HepG2 (cell line): ENCODE data around the gene PAPPA.

Experiments used
- NFIC ChIP-seq: IDR thresholded peaks from 2 replicates; pipeline ENCODE4 v1.6.1; 2012; ENCODE audit warnings: mild to moderate bottlenecking, low read length, inconsistent platforms
- RAD21 ChIP-seq: fragments of 450-650 bp; formaldehyde crosslinking; IDR thresholded peaks from 2 replicates; pipeline ENCODE4 v1.5.0; 2020; ENCODE audit warnings: mild to moderate bottlenecking
- RXRA ChIP-seq: sonication (generic); formaldehyde crosslinking; IDR thresholded peaks from 2 replicates; pipeline ENCODE4 v1.5.1; 2020; ENCODE audit warnings: missing genetic modification reagents
- TF ChIP-seq, protein P1 (sequence below): sonication (generic); formaldehyde crosslinking; IDR thresholded peaks from 2 replicates; pipeline ENCODE4 v1.5.0; 2020; ENCODE audit warnings: mild to moderate bottlenecking, missing genetic modification reagents, moderate library complexity
- TF ChIP-seq, protein P2 (sequence below): sonication (generic); formaldehyde crosslinking; IDR thresholded peaks from 2 replicates; pipeline ENCODE4 v1.8.1; 2023; ENCODE audit warnings: mild to moderate bottlenecking, missing genetic modification reagents, borderline replicate concordance

DNA sequence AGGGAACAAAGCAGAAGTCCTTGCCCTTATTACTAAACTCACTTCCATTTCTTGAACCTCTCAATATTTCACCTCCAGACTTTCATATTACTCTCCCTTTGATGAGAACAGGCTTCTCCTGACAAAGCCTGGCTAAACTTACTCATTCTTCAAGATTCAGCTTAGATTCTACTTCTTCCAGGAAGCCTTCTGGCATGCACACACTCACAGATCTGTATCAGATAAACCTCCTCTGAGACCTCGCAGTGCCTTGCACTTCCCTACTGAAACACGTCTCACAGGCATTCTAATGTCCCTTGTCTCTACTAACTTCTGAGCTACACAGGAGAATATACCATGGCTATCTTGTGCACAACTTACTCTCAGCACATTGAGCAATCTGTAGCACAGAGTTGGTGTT is 16.6 kb upstream of the PAPPA start:
- no peak for TF ChIP-seq RAD21 (CRISPR knock-in tag)
- no peak for TF ChIP-seq NFIC
- TF ChIP-seq, protein P1, sequence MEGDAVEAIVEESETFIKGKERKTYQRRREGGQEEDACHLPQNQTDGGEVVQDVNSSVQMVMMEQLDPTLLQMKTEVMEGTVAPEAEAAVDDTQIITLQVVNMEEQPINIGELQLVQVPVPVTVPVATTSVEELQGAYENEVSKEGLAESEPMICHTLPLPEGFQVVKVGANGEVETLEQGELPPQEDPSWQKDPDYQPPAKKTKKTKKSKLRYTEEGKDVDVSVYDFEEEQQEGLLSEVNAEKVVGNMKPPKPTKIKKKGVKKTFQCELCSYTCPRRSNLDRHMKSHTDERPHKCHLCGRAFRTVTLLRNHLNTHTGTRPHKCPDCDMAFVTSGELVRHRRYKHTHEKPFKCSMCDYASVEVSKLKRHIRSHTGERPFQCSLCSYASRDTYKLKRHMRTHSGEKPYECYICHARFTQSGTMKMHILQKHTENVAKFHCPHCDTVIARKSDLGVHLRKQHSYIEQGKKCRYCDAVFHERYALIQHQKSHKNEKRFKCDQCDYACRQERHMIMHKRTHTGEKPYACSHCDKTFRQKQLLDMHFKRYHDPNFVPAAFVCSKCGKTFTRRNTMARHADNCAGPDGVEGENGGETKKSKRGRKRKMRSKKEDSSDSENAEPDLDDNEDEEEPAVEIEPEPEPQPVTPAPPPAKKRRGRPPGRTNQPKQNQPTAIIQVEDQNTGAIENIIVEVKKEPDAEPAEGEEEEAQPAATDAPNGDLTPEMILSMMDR (CRISPR knock-in tag), result no peak
- TF ChIP-seq, protein P2, sequence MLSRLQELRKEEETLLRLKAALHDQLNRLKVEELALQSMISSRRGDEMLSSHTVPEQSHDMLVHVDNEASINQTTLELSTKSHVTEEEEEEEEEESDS, result no peak
- TF ChIP-seq RXRA (CRISPR knock-in tag), result no peak
